NB4 (cell line): Measurements from ENCODE around the gene SERPINA12.
"Not testable (repeated sequence)": the region's sequence is repeated elsewhere in the genome, so short reads cannot be mapped to it uniquely, and the experiment has no call there.

ENCODE experiments used
- DNase-seq: peaks from one replicate; pipeline ENCODE4 v3.0.0; 2010; ENCODE audit warnings: low read depth
- H3K4me3 ChIP-seq: one replicate; pipeline ENCODE4 v1.5.1; 2011; ENCODE audit warnings: mild to moderate bottlenecking, low read depth, low read length, moderate library complexity
- CTCF ChIP-seq: IDR thresholded peaks from one replicate; pipeline ENCODE4 v1.5.1; 2012; ENCODE audit warnings: low read depth, low read length
- MAX ChIP-seq: IDR thresholded peaks from 2 replicates; pipeline ENCODE4 v1.6.1; 2011; ENCODE audit warnings: low read depth, low read length
- MYC ChIP-seq: IDR thresholded peaks from 2 replicates; pipeline ENCODE4 v1.6.1; 2011; ENCODE audit warnings: low read depth, low read length
- POLR2A ChIP-seq: IDR thresholded peaks from 2 replicates; pipeline ENCODE4 v1.6.1; 2011; ENCODE audit warnings: mild to moderate bottlenecking; ENCODE audit not compliant: insufficient read length; ENCODE audit errors: extremely low read depth

SERPINA12 gene

GRCh38 chr14:94517641-94518257 lies 8.5 kb upstream of the SERPINA12 start:
- TF ChIP-seq MYC, result no peak
- no peak for TF ChIP-seq CTCF
- TF ChIP-seq POLR2A, result no peak
- TF ChIP-seq MAX, result no peak
- no peak for DNase-seq
- no peak overlapping the region for H3K4me3 ChIP-seq

DNA sequence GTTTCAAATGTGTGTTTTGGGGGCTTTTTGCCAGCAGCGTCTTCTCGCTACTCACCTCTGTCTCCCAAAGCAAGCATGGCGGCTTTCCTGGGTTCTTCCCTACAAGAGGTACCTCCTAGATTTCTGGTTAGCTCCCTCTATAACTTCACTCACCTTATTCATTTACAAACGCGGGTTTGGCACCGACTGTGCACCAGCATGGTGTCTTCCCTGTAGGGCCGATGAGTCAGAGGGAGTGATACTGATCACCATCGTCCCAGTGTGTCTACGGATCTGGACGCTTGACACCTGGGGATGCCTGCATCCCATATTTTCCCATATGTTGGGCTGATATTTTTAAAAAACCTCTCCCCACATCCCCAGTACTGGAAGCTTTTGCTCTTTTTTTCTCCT lies 8.0 kb upstream of the SERPINA12 start:
- TF ChIP-seq MAX (no peak), CTCF (no peak), MYC (no peak)
- H3K4me3 ChIP-seq, result no peak overlapping the region
- no peak for DNase-seq

GRCh38 chr14:94515856-94516255 lies 6.6 kb upstream of the SERPINA12 start:
- DNase-seq, result no peak
- no peak for TF ChIP-seq POLR2A
- no peak overlapping the region for H3K4me3 ChIP-seq

GRCh38 chr14:94515426-94515825 lies 6.2 kb upstream of the SERPINA12 start:
- TF ChIP-seq CTCF, result no peak
- no peak for TF ChIP-seq MAX
- TF ChIP-seq POLR2A, result no peak
- no peak for TF ChIP-seq MYC
- H3K4me3 ChIP-seq, result no peak overlapping the region
- no peak for DNase-seq

DNA sequence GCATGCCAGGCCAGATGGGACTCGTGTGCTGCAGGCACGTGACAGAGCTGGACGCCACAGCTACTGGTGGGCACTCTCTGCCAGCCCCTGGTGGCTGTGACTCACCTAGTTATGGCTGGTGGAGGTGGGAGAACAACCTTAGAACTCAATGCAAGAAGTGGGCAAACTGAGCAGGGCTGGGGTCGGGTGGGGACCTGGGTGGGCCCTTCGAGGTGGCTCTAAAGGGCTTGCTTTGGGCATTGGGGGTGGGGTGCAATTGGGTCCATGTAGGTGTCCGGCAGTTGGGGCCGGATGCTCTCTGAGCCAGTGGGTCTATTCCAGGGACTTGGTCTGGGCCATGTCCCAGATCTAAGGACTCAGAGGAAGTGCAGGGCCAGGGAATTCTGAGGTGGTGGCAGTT lies 5.1 kb upstream of the SERPINA12 start:
- no peak for TF ChIP-seq POLR2A
- TF ChIP-seq MYC, result no peak
- no peak for TF ChIP-seq CTCF
- no peak for TF ChIP-seq MAX
- no peak overlapping the region for H3K4me3 ChIP-seq

GRCh38 chr14:94510481-94510880 lies 1.2 kb upstream of the SERPINA12 start:
- not testable (repeated sequence) for DNase-seq, H3K4me3 ChIP-seq

More for the DNA sequence above, 5.1 kb upstream of the SERPINA12 start:
- no peak for DNase-seq

GRCh38 chr14:94505641-94506040 lies 3.6 kb downstream of the SERPINA12 start:
- no peak for DNase-seq
- TF ChIP-seq CTCF (no peak), POLR2A (no peak), MAX (no peak), MYC (no peak)
- no peak overlapping the region for H3K4me3 ChIP-seq
